T-helper 17 cell (primary cell): ENCODE results near the gene MAGI1. TPM values are rescaled to one million over a fixed set of nuclear protein-coding genes. Genes with fewer than 3 reads are reported as not detected.
"Not testable (repeated sequence)": the region's sequence is repeated elsewhere in the genome, so short reads cannot be mapped to it uniquely, and the experiment has no call there.

Source experiments
- ATAC-seq: fragments of 150-1000 bp; cut with Tn5 transposase; 2 replicates; pipeline ENCODE4 v1.10.0; 2021; ENCODE audit warnings: mild to moderate bottlenecking, moderate library complexity
- DNase-seq, 3 donors: peaks; one replicate each; pipeline versions ENCODE4 v3.0.0 to v3.0.0-alpha.2; 2020 to 2021
- H3K9me3 ChIP-seq: one replicate; pipeline ENCODE4 v1.7.0; 2013; ENCODE audit warnings: low read length, mild to moderate bottlenecking; ENCODE audit not compliant: control insufficient read depth, poor library complexity, severe bottlenecking
- H3K27ac Mint-ChIP-seq: one replicate; pipeline ENCODE4 v1.8.0; 2022; ENCODE audit warnings: mild to moderate bottlenecking, moderate library complexity, mixed read lengths
- H3K27me3 Mint-ChIP-seq: one replicate; pipeline ENCODE4 v1.8.0; 2022; ENCODE audit warnings: mixed read lengths
- H3K36me3 Mint-ChIP-seq: one replicate; pipeline ENCODE4 v1.8.0; 2022; ENCODE audit warnings: low read depth, mixed read lengths
- H3K4me1 Mint-ChIP-seq: one replicate; pipeline ENCODE4 v1.8.0; 2022; ENCODE audit warnings: mild to moderate bottlenecking, mixed read lengths
- H3K4me3 Mint-ChIP-seq: one replicate; pipeline ENCODE4 v1.8.0; 2022; ENCODE audit warnings: mild to moderate bottlenecking, moderate library complexity, mixed read lengths
- total RNA-seq, 4 donors: library from RNA in 2 of 4; stranded (reverse) in 2 of 4; gene quantifications; one replicate each; pipeline ENCODE4 v1.2.3 and lab custom pipeline; 2022 to 2026

The MAGI1 gene
- total RNA-seq, 2 donors from 2014 or later, result not detected

DNA sequence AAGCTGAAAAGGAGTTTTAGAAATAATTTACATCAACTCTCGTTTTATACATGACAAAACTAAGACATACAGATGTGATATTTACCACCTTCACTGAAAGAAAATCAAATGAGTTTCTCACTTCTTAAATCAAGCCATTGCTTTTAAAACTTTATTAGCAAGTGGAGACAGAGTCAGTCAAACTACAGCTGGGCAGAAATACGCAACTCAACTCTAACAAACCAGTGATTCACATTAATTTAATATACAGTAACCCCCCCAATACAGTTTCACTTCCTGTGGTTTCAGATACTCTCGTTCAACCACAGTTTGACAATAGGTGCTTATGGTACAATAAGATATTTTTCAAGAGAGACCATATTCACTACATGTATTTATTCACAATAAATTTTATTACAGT, 477.1 kb downstream of the MAGI1 start:
- no peak for DNase-seq
- Mint-ChIP-seq H3K36me3 (no peaks in the 10 kb centered on the region), H3K4me1 (no peaks in the 10 kb centered on the region), H3K4me3 (no peak overlapping the region), H3K27ac (no peak overlapping the region), H3K27me3 (no peaks in the 10 kb centered on the region)
- ATAC-seq, result no peak
- H3K9me3 ChIP-seq, result no peaks in the 10 kb centered on the region

GRCh38 chr3:65560901-65561300, 477.8 kb downstream of the MAGI1 start:
- no peak for DNase-seq
- no peak for ATAC-seq
- Mint-ChIP-seq H3K27ac (no peak overlapping the region), H3K4me1 (no peaks in the 10 kb centered on the region), H3K4me3 (no peak overlapping the region), H3K27me3 (no peaks in the 10 kb centered on the region), H3K36me3 (no peaks in the 10 kb centered on the region)
- H3K9me3 ChIP-seq, result no peaks in the 10 kb centered on the region

GRCh38 chr3:65560133-65560532, 478.6 kb downstream of the MAGI1 start:
- Mint-ChIP-seq H3K36me3 (no peaks in the 10 kb centered on the region), H3K4me3 (no peak overlapping the region), H3K4me1 (no peaks in the 10 kb centered on the region), H3K27ac (no peak overlapping the region), H3K27me3 (no peaks in the 10 kb centered on the region)
- DNase-seq (no peak), ATAC-seq (no peak)
- no peaks in the 10 kb centered on the region for H3K9me3 ChIP-seq

DNA sequence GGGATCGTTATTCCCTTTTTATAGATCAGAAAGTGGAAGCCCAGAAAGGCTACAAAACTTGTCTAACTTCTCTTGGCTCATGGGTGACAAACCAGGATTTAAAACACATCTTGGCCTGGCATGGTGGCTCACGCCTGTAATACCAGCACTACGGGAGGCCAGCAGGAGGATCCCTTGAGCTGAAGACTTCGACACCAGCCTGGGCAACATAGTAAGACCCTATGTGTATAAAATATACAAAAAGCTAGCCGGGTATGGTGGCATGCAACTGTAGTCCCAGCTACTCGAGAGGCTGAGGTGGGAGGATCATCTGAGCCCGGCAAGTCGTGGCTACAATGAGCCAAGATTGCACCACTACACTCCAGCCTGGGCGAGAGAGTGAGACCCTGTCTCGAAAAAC, 479.1 kb downstream of the MAGI1 start:
- Mint-ChIP-seq H3K4me3 (no peak overlapping the region), H3K27ac (no peak overlapping the region), H3K27me3 (no peaks in the 10 kb centered on the region), H3K36me3 (no peaks in the 10 kb centered on the region), H3K4me1 (no peaks in the 10 kb centered on the region)
- no peaks in the 10 kb centered on the region for H3K9me3 ChIP-seq
- ATAC-seq (no peak), DNase-seq (no peak)

DNA sequence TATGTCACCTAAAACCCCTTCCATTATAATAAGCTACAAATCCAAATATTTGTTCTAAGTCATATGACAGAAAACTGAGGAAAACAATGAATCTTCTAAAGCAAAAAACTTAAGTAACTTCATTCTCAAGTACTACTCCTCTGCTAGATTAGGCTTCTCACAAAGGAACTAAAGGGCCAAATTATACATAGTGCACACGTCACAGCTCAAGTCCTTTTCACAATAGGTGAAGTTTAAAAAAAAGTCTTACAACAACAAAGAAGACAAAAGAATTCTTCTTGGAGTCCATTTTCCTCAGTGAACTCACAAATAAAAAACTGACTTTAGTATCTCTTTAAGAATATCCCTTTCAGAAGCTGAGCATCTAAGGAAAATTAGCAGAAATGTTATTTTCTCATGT, 479.9 kb downstream of the MAGI1 start:
- ATAC-seq, result no peak

GRCh38 chr3:65557899-65558564, 480.7 kb downstream of the MAGI1 start:
- Mint-ChIP-seq H3K4me1 (no peaks in the 10 kb centered on the region), H3K4me3 (no peak overlapping the region), H3K27ac (no peak overlapping the region), H3K27me3 (no peaks in the 10 kb centered on the region), H3K36me3 (no peaks in the 10 kb centered on the region)
- H3K9me3 ChIP-seq, result no peaks in the 10 kb centered on the region
- ATAC-seq, result no peak
- DNase-seq, result no peak

More for the DNA sequence above, 479.9 kb downstream of the MAGI1 start:
- Mint-ChIP-seq H3K4me1 (no peaks in the 10 kb centered on the region), H3K27me3 (no peaks in the 10 kb centered on the region), H3K4me3 (no peak overlapping the region), H3K36me3 (no peaks in the 10 kb centered on the region), H3K27ac (no peak overlapping the region)
- H3K9me3 ChIP-seq, result no peaks in the 10 kb centered on the region
- DNase-seq, result no peak

DNA sequence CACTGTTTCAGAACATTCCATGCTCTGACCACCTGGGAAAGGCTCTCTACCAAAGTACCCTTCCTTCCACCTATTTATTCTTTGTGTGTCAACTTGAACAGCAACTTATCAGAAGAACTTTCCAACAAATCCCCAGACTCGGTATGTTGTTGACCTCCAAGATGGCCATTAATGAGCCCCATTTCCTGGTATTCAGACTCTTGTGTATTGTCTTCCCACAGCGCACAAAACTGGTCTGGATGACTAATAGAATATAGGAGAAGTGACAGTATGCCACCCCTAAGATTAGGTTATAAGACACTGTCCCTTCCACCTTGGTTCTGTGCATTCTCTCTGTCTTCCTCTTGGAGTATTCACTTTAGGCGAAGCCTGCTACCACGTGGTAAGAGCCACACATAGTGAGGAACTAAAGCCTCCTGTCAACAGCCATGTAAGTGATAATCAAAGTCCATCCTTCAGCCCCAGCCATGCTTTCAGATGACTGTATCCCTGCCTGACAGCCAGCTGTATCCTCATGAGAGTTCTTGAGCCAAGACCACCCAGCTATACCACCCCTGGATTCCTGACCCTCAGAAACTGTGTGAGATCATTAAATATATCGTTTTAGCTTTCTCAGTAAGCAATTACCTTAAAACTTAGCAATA, 481.7 kb downstream of the MAGI1 start:
- ATAC-seq (no peak), DNase-seq (no peak)
- no peaks in the 10 kb centered on the region for H3K36me3 Mint-ChIP-seq
- no peaks in the 10 kb centered on the region for H3K4me1 Mint-ChIP-seq
- no peaks in the 10 kb centered on the region for H3K9me3 ChIP-seq
- H3K4me3 Mint-ChIP-seq, result no peak overlapping the region
- H3K27me3 Mint-ChIP-seq, result no peaks in the 10 kb centered on the region
- no peak overlapping the region for H3K27ac Mint-ChIP-seq

DNA sequence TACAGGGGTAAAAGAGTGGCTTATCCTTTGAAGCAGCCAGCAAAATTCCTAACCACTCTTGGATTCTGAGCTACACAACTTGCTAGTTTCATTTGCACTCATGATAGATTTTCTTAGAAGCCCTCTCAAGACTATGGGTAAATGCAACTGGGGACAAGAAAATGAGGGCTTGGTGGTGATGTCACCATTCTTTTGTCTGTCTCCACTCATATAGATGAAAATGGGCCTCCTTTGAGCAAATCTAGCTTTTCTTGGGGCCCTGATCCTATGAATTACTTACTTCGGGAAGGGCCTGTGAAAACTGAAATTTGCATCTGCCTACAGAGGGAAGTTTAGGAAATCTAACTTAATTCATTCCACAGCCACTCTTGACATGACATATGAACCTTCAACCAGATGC, 486.3 kb downstream of the MAGI1 start:
- ATAC-seq (no peak), DNase-seq (no peak)
- H3K4me1 Mint-ChIP-seq, result peaks cover 2% of the 10 kb centered on the region
- H3K27ac Mint-ChIP-seq, result no peak overlapping the region
- peaks cover 12% of the 10 kb centered on the region for H3K27me3 Mint-ChIP-seq
- no peak overlapping the region for H3K4me3 Mint-ChIP-seq
- H3K9me3 ChIP-seq, result no peaks in the 10 kb centered on the region
- no peaks in the 10 kb centered on the region for H3K36me3 Mint-ChIP-seq

GRCh38 chr3:65551945-65552344, 486.8 kb downstream of the MAGI1 start:
- Mint-ChIP-seq H3K27ac (no peak overlapping the region), H3K4me3 (no peak overlapping the region), H3K36me3 (no peaks in the 10 kb centered on the region), H3K27me3 (peaks cover 12% of the 10 kb centered on the region), H3K4me1 (peaks cover 2% of the 10 kb centered on the region)
- DNase-seq (no peak), ATAC-seq (no peak)
- no peaks in the 10 kb centered on the region for H3K9me3 ChIP-seq

DNA sequence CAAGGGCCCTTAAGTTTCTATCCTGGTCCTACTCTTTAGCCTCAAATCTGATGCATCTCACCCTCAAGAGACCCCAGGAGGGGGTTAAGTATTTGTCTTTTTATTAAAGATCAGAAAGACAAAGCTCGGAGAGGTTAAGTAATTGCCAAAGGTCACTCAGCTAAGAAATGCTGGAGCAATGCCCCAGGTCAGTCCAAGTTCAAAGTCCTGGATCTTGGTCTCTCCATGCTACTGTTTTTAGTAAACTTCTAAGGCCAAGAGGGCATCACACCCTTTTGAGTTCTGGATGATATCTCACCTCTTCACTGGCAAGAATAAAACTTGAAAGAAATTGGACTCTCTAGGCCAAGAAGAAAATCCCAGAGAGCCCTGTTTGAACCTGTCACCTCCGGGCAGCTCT, 488.6 kb downstream of the MAGI1 start:
- peaks cover 2% of the 10 kb centered on the region for H3K4me1 Mint-ChIP-seq
- no peak for DNase-seq
- peaks cover 12% of the 10 kb centered on the region for H3K27me3 Mint-ChIP-seq
- H3K4me3 Mint-ChIP-seq, result no peak overlapping the region
- no peaks in the 10 kb centered on the region for H3K9me3 ChIP-seq
- no peaks in the 10 kb centered on the region for H3K36me3 Mint-ChIP-seq
- ATAC-seq, result no peak
- no peak overlapping the region for H3K27ac Mint-ChIP-seq

- H3K27ac Mint-ChIP-seq, result no peak overlapping the region
- H3K4me3 Mint-ChIP-seq, result no peak overlapping the region
- peaks cover 2% of the 10 kb centered on the region for H3K4me1 Mint-ChIP-seq
- no peaks in the 10 kb centered on the region for H3K36me3 Mint-ChIP-seq
- ATAC-seq, result no peak
- peaks cover 12% of the 10 kb centered on the region for H3K27me3 Mint-ChIP-seq
- DNase-seq, result no peak
- no peaks in the 10 kb centered on the region for H3K9me3 ChIP-seq
Measured at GRCh38 chr3:65549626-65549959, 489.1 kb downstream of the MAGI1 start.

DNA sequence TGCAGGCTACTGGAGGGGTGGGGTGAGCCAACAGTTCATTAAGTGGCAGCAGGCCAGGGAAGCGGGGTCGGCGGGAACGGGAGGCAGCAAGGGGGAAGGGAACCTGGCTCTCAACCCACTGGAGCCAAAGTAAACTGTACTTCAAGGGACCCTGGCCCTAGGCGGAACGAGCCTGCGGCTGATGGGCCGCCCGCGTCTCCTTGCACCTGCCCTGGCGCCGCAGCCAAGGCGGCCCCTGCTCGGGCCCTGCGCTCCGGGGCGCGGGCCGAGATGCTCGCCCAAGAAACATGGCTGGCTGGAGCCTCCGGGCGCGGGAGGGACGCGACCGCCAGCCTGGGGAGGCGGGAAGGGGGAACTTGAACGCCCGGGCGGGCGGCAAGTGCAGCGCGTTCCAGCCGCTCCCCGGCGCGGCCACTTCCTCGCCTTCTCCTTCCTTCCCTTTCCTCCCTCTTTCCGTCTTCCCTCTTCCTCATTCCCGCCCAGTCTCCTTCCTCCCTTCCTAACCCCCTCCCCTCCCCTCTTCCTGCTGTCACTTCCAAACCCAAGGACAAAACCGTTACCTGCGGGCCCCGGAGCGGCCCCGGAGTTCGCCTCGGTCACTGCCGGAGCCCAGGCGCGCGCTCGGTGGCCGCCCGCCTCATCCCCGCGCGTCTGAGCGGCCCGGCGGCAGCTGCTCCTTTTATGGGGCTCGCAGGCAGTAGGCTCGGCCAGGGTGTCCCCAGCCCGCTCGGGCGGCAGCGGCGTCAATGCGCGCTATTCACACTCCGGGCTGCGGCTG, 489.7 kb downstream of the MAGI1 start:
- Mint-ChIP-seq H3K27me3 (peaks cover 12% of the 10 kb centered on the region), H3K4me3 (no peak overlapping the region), H3K36me3 (no peaks in the 10 kb centered on the region), H3K27ac (no peak overlapping the region), H3K4me1 (peaks cover 2% of the 10 kb centered on the region)
- ATAC-seq, result no peak
- DNase-seq, result no peak
- no peaks in the 10 kb centered on the region for H3K9me3 ChIP-seq

DNA sequence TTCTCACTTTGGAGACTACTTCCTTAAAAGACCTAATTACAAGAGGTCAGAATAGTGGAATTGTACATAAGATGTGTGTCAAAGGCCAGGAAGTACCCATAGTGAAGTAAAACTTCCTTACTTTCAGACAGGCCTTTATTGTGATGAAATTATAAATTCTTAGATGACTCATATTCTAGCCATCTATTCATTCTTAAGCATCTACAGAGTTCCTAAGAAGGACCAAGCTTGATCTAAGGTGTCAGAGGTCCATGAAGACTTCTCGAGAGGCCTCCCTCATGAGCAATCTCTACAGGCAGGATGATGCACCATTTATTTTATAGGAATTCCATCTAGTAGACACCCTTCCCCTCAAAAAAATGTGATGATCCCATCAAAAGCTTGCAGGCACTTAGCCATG, 493.3 kb downstream of the MAGI1 start:
- H3K36me3 Mint-ChIP-seq, result no peaks in the 10 kb centered on the region
- H3K9me3 ChIP-seq, result no peaks in the 10 kb centered on the region
- H3K4me1 Mint-ChIP-seq, result no peaks in the 10 kb centered on the region
- no peak overlapping the region for H3K27ac Mint-ChIP-seq
- no peak for ATAC-seq
- no peak overlapping the region for H3K4me3 Mint-ChIP-seq
- H3K27me3 Mint-ChIP-seq, result peaks cover 5% of the 10 kb centered on the region
- no peak for DNase-seq

DNA sequence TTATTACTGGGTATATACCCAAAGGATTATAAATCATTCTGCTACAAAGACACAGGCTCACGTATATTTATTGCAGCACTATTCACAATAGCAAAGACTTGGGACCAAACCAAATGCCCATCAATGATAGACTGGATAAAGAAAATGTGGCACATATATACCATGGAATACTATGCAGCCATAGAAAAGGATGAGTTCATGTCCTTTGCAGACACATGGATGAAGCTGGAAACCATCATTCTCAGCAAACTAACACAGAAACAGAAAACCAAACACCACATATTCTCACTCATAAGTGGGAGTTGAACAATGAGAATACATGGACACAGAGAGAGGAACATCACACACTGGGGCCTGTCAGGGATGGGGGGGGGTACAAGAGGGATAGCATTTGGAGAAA, 495.3 kb downstream of the MAGI1 start:
- not testable (repeated sequence) for H3K27me3 Mint-ChIP-seq, H3K9me3 ChIP-seq, DNase-seq, H3K4me3 Mint-ChIP-seq, H3K4me1 Mint-ChIP-seq, H3K27ac Mint-ChIP-seq, H3K36me3 Mint-ChIP-seq, ATAC-seq
